Measurements from ENCODE around the gene TCF3.

TCF3 gene

DNA sequence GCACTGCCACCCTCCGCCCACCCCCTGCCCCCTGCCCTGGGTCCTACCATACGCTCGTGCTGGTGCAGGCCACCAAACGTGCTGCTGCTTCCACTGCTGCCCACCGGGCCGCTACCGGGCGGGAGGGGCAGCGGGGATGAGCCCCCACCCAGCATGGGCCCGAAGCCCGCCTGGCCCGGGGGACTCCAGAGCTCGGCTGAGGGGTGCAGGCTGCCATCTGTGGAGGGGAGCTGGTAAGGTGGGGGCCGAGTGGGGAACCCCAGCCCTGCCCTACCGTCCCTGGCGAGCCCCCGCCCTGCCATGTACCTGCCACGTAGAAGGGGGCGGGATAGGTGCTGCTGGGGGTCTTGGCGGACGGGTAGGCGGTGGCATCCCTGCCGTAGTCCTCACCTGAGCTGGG lies 30.4 kb downstream of the TCF3 start:
- TF ChIP-seq, protein P1, sequence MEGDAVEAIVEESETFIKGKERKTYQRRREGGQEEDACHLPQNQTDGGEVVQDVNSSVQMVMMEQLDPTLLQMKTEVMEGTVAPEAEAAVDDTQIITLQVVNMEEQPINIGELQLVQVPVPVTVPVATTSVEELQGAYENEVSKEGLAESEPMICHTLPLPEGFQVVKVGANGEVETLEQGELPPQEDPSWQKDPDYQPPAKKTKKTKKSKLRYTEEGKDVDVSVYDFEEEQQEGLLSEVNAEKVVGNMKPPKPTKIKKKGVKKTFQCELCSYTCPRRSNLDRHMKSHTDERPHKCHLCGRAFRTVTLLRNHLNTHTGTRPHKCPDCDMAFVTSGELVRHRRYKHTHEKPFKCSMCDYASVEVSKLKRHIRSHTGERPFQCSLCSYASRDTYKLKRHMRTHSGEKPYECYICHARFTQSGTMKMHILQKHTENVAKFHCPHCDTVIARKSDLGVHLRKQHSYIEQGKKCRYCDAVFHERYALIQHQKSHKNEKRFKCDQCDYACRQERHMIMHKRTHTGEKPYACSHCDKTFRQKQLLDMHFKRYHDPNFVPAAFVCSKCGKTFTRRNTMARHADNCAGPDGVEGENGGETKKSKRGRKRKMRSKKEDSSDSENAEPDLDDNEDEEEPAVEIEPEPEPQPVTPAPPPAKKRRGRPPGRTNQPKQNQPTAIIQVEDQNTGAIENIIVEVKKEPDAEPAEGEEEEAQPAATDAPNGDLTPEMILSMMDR (IDR thresholded peaks at IDR 0.05; ENCODE audit: extremely low read depth, insufficient read depth, missing control alignments), result no peak
- in situ Hi-C loops (cut with MboI; ENCODE audit: low pct_unique_long_range_greater_than_20kb, low sequenced_read_pairs, unreplicated experiment), result no loop called here
- no peak for DNase-seq (ENCODE audit: low spot score)

DNA sequence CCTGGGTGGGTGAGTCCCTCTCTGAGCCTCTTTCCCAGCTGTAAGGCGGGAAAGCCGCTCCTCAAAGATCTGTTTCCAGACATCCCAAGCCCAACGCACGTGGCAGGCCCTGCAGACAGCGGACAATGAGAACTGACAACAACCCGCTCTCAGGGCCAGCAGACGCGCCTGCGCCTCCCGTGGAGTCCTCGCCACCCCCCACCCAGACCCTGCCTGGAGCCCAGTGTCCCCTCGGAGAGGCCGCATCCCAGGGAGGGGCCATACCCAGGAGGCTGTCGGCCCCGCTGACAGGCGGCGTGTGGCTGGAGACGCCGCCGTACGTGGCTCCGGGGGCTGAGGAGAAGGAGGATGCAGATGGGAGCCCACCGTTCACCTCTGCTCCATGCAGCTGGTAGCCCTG lies 30.8 kb downstream of the TCF3 start:
- TF ChIP-seq, protein P1 (IDR thresholded peaks at IDR 0.05; ENCODE audit: extremely low read depth, insufficient read depth, missing control alignments), result no peak
- in situ Hi-C loops (cut with MboI; ENCODE audit: low pct_unique_long_range_greater_than_20kb, low sequenced_read_pairs, unreplicated experiment), result no loop called here

DNA sequence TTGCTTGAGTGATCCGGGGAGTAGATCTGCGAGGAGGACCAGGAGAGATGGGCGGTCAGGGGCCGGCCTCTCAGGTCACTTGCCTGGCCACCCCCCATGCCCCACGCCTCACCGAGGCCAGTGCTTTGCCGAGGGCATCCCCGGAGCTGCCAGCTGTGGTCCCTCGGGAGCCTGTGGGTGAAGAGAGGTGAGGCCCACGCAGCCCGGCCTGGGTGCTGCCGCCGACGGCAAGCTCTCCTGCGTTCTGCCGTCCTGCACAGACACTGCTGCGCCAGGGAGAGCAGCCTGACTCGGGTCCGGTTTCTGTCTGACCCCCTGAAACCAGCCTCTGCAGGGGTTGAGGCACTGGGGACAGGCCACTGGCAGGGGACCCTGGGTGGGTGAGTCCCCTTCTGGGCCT lies 31.4 kb downstream of the TCF3 start:
- in situ Hi-C loops (cut with MboI; ENCODE audit: low pct_unique_long_range_greater_than_20kb, low sequenced_read_pairs, unreplicated experiment), result no loop called here
- DNase-seq (ENCODE audit: low spot score), result no peak
- TF ChIP-seq, protein P1 (IDR thresholded peaks at IDR 0.05; ENCODE audit: extremely low read depth, insufficient read depth, missing control alignments), result no peak

More for the DNA sequence above, 30.8 kb downstream of the TCF3 start:
- no peak for DNase-seq (ENCODE audit: low spot score)

DNA sequence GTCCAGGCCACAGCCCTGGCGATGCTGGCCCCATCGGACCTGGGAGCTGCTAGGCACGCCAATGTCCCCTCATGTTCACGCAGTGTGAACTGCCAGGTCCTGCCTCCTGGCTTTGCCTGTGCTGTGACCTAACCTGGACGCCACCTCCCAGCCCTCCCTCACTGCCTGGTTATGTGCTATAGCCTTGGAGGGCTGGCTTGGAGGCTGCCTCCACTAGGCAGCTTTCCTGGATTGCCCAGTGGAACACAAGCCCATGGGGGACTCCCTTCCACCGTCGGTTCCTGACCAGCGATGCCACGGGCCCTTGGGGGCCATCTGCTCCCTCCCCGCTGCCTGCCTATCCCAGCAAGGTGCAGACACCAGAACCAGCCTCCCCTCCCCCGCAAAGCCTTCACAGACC lies 31.9 kb downstream of the TCF3 start:
- TF ChIP-seq, protein P1 (IDR thresholded peaks at IDR 0.05; ENCODE audit: extremely low read depth, insufficient read depth, missing control alignments), result no peak

DNA sequence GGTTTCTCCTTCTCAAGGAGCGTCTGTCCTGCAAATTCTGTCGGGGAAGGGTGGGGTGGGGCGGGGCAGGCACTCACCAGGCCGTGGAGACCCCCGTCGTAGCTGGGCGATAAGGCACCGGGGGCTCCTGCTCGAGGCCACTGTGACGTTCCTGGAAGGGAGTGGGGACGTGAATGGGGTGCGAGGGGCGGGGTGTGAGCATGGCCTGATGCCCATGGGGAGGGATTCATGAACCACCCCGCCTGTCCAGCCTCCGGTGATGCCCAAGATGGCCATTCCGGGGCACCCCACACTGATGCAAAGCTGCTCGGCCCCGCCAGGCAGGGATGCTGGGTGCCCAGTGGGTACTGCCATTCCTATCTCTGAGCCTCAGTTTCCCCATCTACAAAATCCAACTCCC lies 32.7 kb downstream of the TCF3 start:
- TF ChIP-seq, protein P1 (IDR thresholded peaks at IDR 0.05; ENCODE audit: extremely low read depth, insufficient read depth, missing control alignments), result no peak
- in situ Hi-C loops (cut with MboI; ENCODE audit: low pct_unique_long_range_greater_than_20kb, low sequenced_read_pairs, unreplicated experiment), result no loop called here
- DNase-seq (ENCODE audit: low spot score), result no peak

More for the DNA sequence above, 31.9 kb downstream of the TCF3 start:
- no peak for DNase-seq (ENCODE audit: low spot score)
- in situ Hi-C loops (cut with MboI; ENCODE audit: low pct_unique_long_range_greater_than_20kb, low sequenced_read_pairs, unreplicated experiment), result no loop called here

DNA sequence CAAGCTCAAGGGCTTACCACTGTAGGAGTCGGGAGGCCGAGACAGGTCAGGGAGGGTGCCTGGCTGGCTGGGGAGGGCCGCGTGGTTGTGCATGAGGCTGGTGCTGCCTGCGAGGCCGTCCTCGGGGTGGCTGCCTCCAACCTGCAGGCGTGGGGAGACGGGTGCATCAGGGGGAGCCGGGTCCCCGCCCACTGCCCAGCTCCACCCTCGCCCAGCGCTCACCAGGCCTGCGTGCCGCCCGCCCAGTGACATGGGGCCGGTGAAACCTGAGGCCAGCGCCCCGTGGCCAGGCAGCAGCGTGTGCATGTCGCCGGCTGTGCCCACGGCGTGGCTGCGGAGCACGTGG lies 33.3 kb downstream of the TCF3 start:
- DNase-seq (ENCODE audit: low spot score), result no peak
- TF ChIP-seq, protein P1 (IDR thresholded peaks at IDR 0.05; ENCODE audit: extremely low read depth, insufficient read depth, missing control alignments), result no peak
- in situ Hi-C loops (cut with MboI; ENCODE audit: low pct_unique_long_range_greater_than_20kb, low sequenced_read_pairs, unreplicated experiment), result no loop called here
